ENCODE results near the gene GPX2.

DNA sequence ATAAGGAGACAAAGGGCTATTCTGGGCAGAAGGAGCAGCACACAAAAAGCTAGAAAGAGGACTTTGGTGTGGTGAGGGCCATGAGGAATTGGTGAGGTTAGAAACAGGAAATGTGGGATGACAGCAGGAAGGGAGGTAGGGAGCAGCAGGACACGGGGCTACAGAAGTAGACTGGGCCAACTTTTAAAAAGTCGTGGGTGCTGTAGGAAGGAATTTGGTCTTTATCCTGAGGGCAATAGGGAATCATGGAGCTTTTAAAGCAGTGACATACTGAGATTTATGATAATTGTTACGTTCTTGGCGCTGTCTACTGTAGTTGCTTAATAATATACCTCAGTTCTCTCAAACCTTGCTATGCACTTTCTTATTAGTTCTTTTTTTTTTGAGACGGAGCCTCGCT, 36.5 kb downstream of the GPX2 start:
- no peak for TF ChIP-seq POLR2A (IDR thresholded peaks at IDR 0.05; ENCODE audit: low read depth, low read length)
- no peak for TF ChIP-seq POLR2AphosphoS5 (IDR thresholded peaks at IDR 0.05; ENCODE audit: low read depth, low read length)
- no peak for TF ChIP-seq PAX5 (IDR thresholded peaks at IDR 0.05; ENCODE audit: insufficient read depth, low read length, severe bottlenecking)
- no peak for TF ChIP-seq TAF1 (IDR thresholded peaks at IDR 0.05; ENCODE audit: low read depth, low read length)
- TF ChIP-seq SPI1 (IDR thresholded peaks at IDR 0.05; ENCODE audit: low read depth, low read length): no peak
- TF ChIP-seq POU2F2 (IDR thresholded peaks at IDR 0.05; ENCODE audit: low read depth, low read length): no peak

Data from GM12891 (cell line).